Hepatocyte (in vitro differentiated cells): ENCODE measurements around the gene AMPD3. TPM values are rescaled to one million over a fixed set of nuclear protein-coding genes. Genes with fewer than 3 reads are reported as not detected.

Experiments used
- DNase-seq: peaks from one replicate; pipeline ENCODE4 v3.0.0-alpha.2; 2016; ENCODE audit warnings: low spot score
- H2AFZ ChIP-seq: fragments of 200-600 bp; sonication (generic); 2 replicates; pipeline ENCODE4 v1.6.0; 2016; ENCODE audit warnings: antibody characterized with exemption, mild to moderate bottlenecking
- H3K27ac ChIP-seq: fragments of 200-600 bp; sonication (generic); 2 replicates; pipeline ENCODE4 v1.5.1; 2016; ENCODE audit warnings: mild to moderate bottlenecking
- H3K27me3 ChIP-seq: fragments of 200-600 bp; sonication (generic); 2 replicates; pipeline ENCODE4 v1.6.1; 2016
- H3K36me3 ChIP-seq: fragments of 200-600 bp; sonication (generic); replicated peaks from 2 replicates; pipeline ENCODE4 v1.5.1; 2016; ENCODE audit warnings: low read depth; ENCODE audit not compliant: insufficient read depth
- H3K4me1 ChIP-seq: fragments of 200-600 bp; sonication (generic); 2 replicates; pipeline ENCODE4 v1.5.1; 2016; ENCODE audit warnings: mild to moderate bottlenecking, moderate library complexity; ENCODE audit not compliant: insufficient read depth
- H3K4me2 ChIP-seq: fragments of 200-600 bp; sonication (generic); 2 replicates; pipeline ENCODE4 v1.6.0; 2016
- H3K4me3 ChIP-seq: fragments of 200-600 bp; sonication (generic); 2 replicates; pipeline ENCODE4 v1.5.1; 2016; ENCODE audit warnings: mild to moderate bottlenecking
- H3K79me2 ChIP-seq: fragments of 200-600 bp; sonication (generic); 2 replicates; pipeline ENCODE4 v1.6.0; 2017; ENCODE audit warnings: mild to moderate bottlenecking
- H3K9me2 ChIP-seq: fragments of 200-600 bp; sonication (generic); replicated peaks from 2 replicates; pipeline ENCODE4 v1.6.0; 2017; ENCODE audit warnings: mild to moderate bottlenecking; ENCODE audit not compliant: insufficient read depth
- H3K9me3 ChIP-seq: fragments of 200-600 bp; sonication (generic); 2 replicates; pipeline ENCODE4 v1.5.1; 2016; ENCODE audit warnings: low read depth, mild to moderate bottlenecking
- H4K20me1 ChIP-seq: fragments of 200-600 bp; sonication (generic); 2 replicates; pipeline ENCODE4 v1.6.0; 2016; ENCODE audit warnings: mild to moderate bottlenecking; ENCODE audit not compliant: insufficient read depth, poor library complexity, severe bottlenecking
- CTCF ChIP-seq: fragments of 200-600 bp; sonication (generic); IDR thresholded peaks from 2 replicates; pipeline ENCODE4 v1.5.1; 2016; ENCODE audit warnings: antibody characterized with exemption, mild to moderate bottlenecking; ENCODE audit not compliant: poor library complexity
- EZH2 ChIP-seq: fragments of 200-600 bp; sonication (generic); IDR thresholded peaks from 2 replicates; pipeline ENCODE4 v1.6.1; 2016; ENCODE audit warnings: antibody characterized with exemption, mild to moderate bottlenecking, borderline replicate concordance
- EZH2phosphoT487 ChIP-seq: fragments of 200-600 bp; sonication (generic); IDR thresholded peaks from one replicate; pipeline ENCODE4 v1.6.1; 2018; ENCODE audit warnings: antibody characterized with exemption, mild to moderate bottlenecking, low read depth, moderate library complexity; ENCODE audit not compliant: unreplicated experiment, severe bottlenecking
- WGBS: methylation state at CpG from one replicate; pipeline ENCODE4 v1.1.6; 2016; ENCODE audit warnings: low lambda C conversion rate; ENCODE audit errors: missing lambda C conversion rate; 5-methylcytosine and 5-hydroxymethylcytosine counted together
- polyA plus RNA-seq: library from polyadenylated mRNA; unstranded; fragments of >200 nt; fragmentation: Nextera tagmentation; extraction: Ambion mirVana; gene quantifications from 2 replicates; pipeline ENCODE4 v1.2.1, GENCODE V29; 2016
- total RNA-seq: library from RNA; depleted of rRNA; stranded (reverse); fragments of >200 nt; gene quantifications from 2 replicates; pipeline ENCODE4 v1.2.3, GENCODE V29; 2014

AMPD3 gene
- total and polyA plus RNA-seq, 2 experiments from 2014 or later, result 1.8 to 4.1 TPM

DNA sequence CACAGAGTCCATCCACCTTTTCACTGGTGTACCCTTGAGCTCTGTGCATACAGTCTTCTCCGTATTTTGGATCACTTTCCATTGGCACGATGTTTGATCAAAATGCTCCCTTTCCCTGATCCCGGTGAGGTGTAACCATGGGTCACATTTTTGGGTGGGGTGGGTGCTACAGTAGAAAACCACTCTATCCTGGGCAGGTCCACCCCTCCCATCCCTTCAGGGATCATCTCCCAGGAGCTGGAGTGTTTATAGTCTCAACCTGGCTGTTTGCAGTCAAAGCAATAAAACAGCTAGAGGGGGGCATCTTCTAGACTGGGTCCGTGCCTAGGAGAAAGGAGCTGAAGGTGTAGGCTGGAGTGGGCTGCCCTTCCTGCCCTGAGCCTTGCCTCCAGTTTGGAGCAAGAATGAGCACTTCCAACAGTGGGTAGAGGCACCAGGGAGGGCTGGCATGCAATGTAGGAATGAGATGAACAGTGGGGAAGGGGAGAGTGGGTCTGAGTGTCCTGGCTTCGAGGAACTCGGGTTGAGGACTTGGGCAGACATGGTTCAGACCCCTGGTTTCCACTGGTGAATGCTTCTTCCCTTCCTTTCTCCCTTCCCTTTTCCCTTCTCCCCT is 47.1 kb downstream of the AMPD3 start:
- Histone ChIP-seq H3K4me3 (no peak overlapping the region), H3K27ac (no peak overlapping the region), H3K4me1 (no peaks in the 10 kb centered on the region), H3K4me2 (no peak overlapping the region), H3K36me3 (no peaks in the 10 kb centered on the region), H3K27me3 (no peaks in the 10 kb centered on the region), H3K9me3 (no peaks in the 10 kb centered on the region), H3K79me2 (no peaks in the 10 kb centered on the region), H2AFZ (no peak overlapping the region), H3K9me2 (no peaks in the 10 kb centered on the region), H4K20me1 (no peaks in the 10 kb centered on the region)
- 93% methylated on average over 6 of the region's 6 CpGs for WGBS
- TF ChIP-seq CTCF, result no peak
- DNase-seq, result no peak

- 96% methylated on average over 3 of the region's 3 CpGs for WGBS
- H3K4me1 ChIP-seq, result no peaks in the 10 kb centered on the region
- H3K27ac ChIP-seq, result no peak overlapping the region
Measured at GRCh38 chr11:10502770-10503169, 47.7 kb downstream of the AMPD3 start.

DNA sequence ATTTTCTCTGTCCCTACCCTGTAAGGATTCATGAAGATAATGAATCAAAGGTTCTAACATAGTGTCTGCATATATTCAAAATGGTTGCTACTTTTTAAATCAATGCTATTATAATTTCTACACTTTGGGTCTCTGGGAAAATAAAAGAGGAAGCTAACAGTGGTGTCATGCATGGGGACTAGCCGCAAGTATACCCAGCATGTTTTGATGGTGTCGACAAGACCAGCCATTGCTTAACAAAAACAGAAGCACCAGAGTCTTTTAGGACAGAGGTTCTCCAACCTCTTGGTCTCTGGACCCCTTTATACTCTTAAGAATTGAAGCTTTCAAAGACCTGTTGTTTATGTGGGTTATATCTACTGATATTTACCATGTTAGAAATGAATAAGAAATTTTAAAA is 48.2 kb downstream of the AMPD3 start:
- no peaks in the 10 kb centered on the region for H4K20me1 ChIP-seq
- no peaks in the 10 kb centered on the region for H3K4me1 ChIP-seq
- no peaks in the 10 kb centered on the region for H3K36me3 ChIP-seq
- no peaks in the 10 kb centered on the region for H3K27me3 ChIP-seq
- no peak overlapping the region for H3K4me2 ChIP-seq
- no peak overlapping the region for H3K27ac ChIP-seq
- DNase-seq, result no peak
- no peaks in the 10 kb centered on the region for H3K9me2 ChIP-seq
- TF ChIP-seq EZH2phosphoT487 (no peak), EZH2 (no peak), CTCF (no peak)
- H2AFZ ChIP-seq, result no peak overlapping the region
- H3K9me3 ChIP-seq, result no peaks in the 10 kb centered on the region
- WGBS, result 91% methylated on average over 2 of the region's 2 CpGs
- no peak overlapping the region for H3K4me3 ChIP-seq
- no peaks in the 10 kb centered on the region for H3K79me2 ChIP-seq

More at GRCh38 chr11:10502770-10503169, 47.7 kb downstream of the AMPD3 start:
- Histone ChIP-seq H3K4me3 (no peak overlapping the region), H3K4me2 (no peak overlapping the region), H3K9me3 (no peaks in the 10 kb centered on the region), H3K27me3 (no peaks in the 10 kb centered on the region), H3K9me2 (no peaks in the 10 kb centered on the region), H2AFZ (no peak overlapping the region), H3K79me2 (no peaks in the 10 kb centered on the region), H4K20me1 (no peaks in the 10 kb centered on the region), H3K36me3 (no peaks in the 10 kb centered on the region)
- no peak for DNase-seq
- no peak for TF ChIP-seq CTCF
- no peak for TF ChIP-seq EZH2
- no peak for TF ChIP-seq EZH2phosphoT487
